NCI-H2196 (cell line): ENCODE results near the gene NPDC1.

Source experiments
- DNase-seq: peaks from one replicate; lab custom pipeline; 2025; ENCODE audit not compliant: unreplicated experiment; lab: John Stamatoyannopoulos, UW

Gene NPDC1

GRCh38 chr9:136996361-136997292 is 49.4 kb downstream of the NPDC1 start, which contains the start of gene CLIC3:
Gene CLIC3 (minus strand): TSS chr9:136996568. CDS start chr9:136996543, 25 bp downstream.
- no peak for DNase-seq

GRCh38 chr9:136995772-136996311 is 50.1 kb downstream of the NPDC1 start:
- DNase-seq, result peak; percentile 27

GRCh38 chr9:136995362-136995761 is 50.6 kb downstream of the NPDC1 start:
- no peak for DNase-seq

GRCh38 chr9:136994888-136995230 is 51.1 kb downstream of the NPDC1 start:
- DNase-seq, result no peak

- no peak for DNase-seq
Observed at GRCh38 chr9:136994180-136994887, 51.6 kb downstream of the NPDC1 start.

- no peak for DNase-seq
Observed at GRCh38 chr9:136992819-136993369, 53.1 kb downstream of the NPDC1 start.

GRCh38 chr9:136991993-136992818 is 53.8 kb downstream of the NPDC1 start, which contains the start of gene PAXX:
Gene PAXX (plus strand): TSS chr9:136992422. CDS start chr9:136992444, 22 bp downstream.
- peak; percentile 88 for DNase-seq

GRCh38 chr9:136990242-136990911 is 55.6 kb downstream of the NPDC1 start:
- DNase-seq, result no peak
